Thyroid gland (tissue), 4 donors: ENCODE results near the gene JAG1.

ENCODE experiments used
- CTCF ChIP-seq, 6 experiments: fragments of 200-600 bp in 3 of 6; fragments of 450-650 bp in 3 of 6; sonication (generic) in 3 of 6; IDR thresholded peaks; one replicate each; pipeline ENCODE4 v1.5.1; 2016 to 2019; ENCODE audit warnings: antibody characterized with exemption in 6 of 6, mild to moderate bottlenecking in 2 of 6, inconsistent platforms in 1 of 6, moderate library complexity in 1 of 6
- POLR2A ChIP-seq, 2 donors: fragments of 450-650 bp; IDR thresholded peaks; one replicate each; pipeline ENCODE4 v1.6.1; 2017; ENCODE audit warnings: antibody characterized with exemption in 2 of 2, mild to moderate bottlenecking in 2 of 2, moderate library complexity in 1 of 2

- no peak for TF ChIP-seq CTCF (IDR thresholded peaks at IDR 0.05)
- no peak for TF ChIP-seq POLR2A (IDR thresholded peaks at IDR 0.05)
These were observed 3.9 kb downstream of the JAG1 start for GRCh38 chr20:10669843-10670446.
